Lung microvascular endothelial cell (primary cell): ENCODE measurements around the gene CRY1. TPM values are rescaled to one million over a fixed set of nuclear protein-coding genes. Genes with fewer than 3 reads are reported as not detected.
A peak's percentile ranks its signal among the peaks of the same experiment; 100 is the strongest.
"Not testable (repeated sequence)": the region's sequence is repeated elsewhere in the genome, so short reads cannot be mapped to it uniquely, and the experiment has no call there.

ENCODE experiments used
- DNase-seq, 2 donors: peaks; one replicate each; pipeline versions ENCODE4 v3.0.0 to v3.0.0-alpha.2; 2010; ENCODE audit warnings: low read depth in 2 of 2
- total RNA-seq: library from RNA; depleted of rRNA; stranded (reverse); fragments of >200 nt; gene quantifications from 2 replicates; pipeline ENCODE4 v1.2.1, GENCODE V29; 2014

Gene CRY1
- total RNA-seq, 1 donor from 2014 or later, result 15.7 TPM

DNA sequence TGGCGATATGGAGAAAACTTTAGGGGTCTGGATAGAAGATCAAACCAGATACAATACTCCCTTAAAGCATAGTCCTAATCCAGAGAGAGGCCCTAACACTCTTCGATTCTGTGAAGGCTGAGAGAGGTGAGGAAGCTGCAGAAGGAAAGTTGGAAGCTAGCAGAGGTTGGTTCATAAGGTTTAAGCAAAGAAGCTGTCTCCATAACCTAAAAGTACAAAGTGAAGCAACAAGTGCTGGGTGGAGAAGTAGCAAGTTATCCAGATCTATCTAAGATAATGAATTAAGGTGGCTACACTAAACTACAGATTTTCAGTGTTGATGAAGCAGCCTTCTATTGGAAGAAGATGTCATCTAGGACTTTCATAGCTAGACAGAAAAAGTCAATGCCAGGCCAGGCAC is 81.8 kb downstream of the CRY1 start:
- DNase-seq, result no peak

DNA sequence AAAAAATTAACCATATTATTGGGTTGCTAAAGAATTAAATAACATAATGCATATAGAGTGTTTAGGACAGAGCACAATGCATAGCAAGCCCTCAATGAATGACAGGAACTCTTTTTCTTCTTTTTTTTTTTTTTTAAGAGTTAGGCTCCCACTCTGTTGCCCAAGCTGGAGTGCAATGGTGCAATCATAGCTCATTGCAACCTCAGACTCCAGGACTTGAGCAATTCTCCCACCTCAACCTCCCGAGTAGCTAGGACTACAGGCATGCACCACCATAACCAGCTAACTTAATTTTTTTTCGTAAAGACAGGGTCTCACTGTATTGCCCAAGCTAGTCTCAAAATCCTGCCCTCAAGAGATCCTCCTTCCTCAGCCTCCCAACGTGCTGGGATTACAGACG is 85.9 kb downstream of the CRY1 start:
- DNase-seq, result no peak

GRCh38 chr12:107002665-107003064 is 90.7 kb downstream of the CRY1 start:
- not testable (repeated sequence) for DNase-seq

DNA sequence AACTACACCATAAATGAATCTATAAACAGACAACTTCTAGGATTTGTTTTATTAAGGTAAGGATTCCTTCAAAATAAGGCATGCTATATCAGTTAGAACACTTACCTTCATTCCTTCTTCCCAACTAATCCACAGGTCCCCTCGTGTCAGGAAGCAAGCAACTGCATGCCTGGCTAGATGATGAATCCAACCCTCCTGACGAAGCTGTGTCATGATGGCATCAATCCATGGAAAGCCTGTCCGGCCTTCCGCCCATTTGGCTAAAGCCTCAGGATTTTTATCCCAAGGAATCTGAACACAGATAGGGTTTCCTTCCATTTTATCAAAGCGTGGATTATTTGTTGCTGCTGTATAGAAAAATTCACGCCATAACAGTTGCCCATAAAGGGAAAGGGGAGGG is 93.9 kb downstream of the CRY1 start:
- DNase-seq, result no peak

DNA sequence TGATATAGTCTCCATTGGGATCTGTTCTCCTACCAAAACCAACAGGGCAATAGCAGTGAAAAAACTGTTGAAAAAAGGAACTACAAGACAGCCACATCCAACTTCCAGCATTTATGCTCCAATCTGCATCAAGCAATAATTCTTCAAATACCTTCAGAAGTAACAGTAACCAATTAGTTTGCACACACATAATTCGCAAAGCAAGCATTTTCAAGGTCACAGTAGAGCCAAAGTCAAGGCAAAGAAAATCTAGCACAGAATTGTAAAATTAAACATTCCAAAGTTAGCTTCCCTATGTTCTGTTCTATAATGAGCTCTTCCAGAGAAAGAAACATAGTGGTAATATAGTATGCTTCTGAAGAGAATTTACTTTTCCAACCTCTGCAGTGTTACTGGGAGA is 95.4 kb downstream of the CRY1 start:
- DNase-seq, result no peak

DNA sequence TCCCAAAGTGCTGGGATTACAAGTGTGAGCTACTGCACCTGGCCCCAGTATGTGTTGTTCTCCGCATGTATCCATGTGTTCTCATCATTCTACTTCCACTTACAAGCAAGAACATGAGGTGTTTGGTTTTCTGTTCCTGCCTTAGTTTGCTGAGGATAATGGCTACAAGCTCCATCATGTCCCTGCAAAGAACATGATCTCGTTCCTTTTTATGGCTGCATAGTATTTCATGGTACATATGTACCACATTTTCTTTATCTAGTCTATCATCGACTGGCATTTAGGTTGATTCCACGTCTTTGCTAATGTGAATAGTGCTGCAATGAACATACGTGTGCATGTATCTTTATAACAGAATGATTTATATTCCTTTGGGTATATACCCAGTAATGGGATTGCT is 97.2 kb downstream of the CRY1 start:
- DNase-seq, result not testable (repeated sequence)

- DNase-seq, result no peak
These were observed 98.6 kb downstream of the CRY1 start for GRCh38 chr12:106994579-106995220.

GRCh38 chr12:106987846-106988245 is 105.5 kb downstream of the CRY1 start:
- DNase-seq, result no peak

- peak; percentile 95 to 98 for DNase-seq
These were observed 106.5 kb downstream of the CRY1 start, which contains the start of gene MTERF2 for GRCh38 chr12:106986625-106987389. TSS of gene MTERF2 (minus strand) at chr12:106987146. CDS start at chr12:106978714, 8,432 bp downstream.

GRCh38 chr12:106986135-106986534 is 107.2 kb downstream of the CRY1 start:
- DNase-seq, result no peak

DNA sequence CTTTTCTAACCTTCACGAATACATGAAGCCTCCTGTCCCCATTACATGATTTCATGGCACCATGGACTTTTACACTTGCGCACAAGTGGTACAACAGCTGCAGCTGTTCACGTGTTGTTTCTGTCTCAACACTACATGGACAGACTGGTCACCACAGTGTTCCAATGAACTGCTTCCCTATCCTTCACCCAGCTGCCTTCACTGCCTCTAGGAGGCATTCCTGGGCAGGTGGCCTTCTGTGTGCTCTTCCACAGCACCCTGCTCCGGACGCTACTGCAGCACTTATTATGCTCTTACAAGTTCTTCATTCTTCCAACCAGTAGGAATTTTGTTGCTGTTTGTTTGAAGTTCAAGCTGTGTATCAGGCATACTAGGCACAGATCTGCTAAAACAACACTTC is 107.9 kb downstream of the CRY1 start:
- DNase-seq, result no peak

- DNase-seq, result no peak
These were observed 108.7 kb downstream of the CRY1 start for GRCh38 chr12:106984588-106985137.

- no peak for DNase-seq
These were observed 111.1 kb downstream of the CRY1 start for GRCh38 chr12:106982229-106982628.

DNA sequence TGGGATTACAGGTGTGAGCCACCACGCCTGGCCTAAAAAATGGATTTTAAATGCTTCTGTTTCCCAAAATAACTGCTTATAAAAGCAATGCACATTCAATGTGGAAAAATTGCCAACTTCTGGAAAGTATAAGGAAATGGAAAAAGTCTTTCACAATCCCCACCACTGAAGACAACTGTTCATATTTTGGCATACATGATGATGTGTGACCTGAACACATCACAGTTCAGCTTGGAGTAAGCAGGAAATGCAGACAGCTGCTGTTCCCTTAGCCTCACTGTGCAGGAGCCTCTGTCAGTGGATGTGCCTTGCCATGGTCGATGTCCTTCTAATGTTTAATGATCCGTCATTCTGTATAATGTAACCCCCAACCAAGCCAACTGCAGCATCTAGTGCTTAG is 111.6 kb downstream of the CRY1 start:
- DNase-seq, result peak; percentile 35 to 70

DNA sequence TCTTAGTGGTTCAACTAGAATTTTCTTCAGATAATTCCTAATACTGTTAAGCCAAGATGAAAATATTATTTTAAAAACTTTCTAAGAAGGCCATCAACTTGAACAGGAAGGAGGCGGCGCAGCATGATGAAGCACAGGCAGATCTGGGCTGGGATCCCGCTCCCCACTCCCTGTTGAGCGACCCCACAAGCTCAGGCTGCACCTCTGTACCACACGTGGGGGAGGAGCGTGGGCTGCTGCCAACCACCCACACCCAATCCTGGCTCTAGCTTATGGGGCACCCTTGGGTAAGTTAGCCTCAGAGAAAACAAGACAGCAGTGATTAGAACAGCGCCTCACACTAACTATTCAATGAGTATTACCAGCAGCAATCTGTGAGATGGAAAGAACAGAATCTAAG is 112.4 kb downstream of the CRY1 start:
- no peak for DNase-seq

GRCh38 chr12:106978035-106978800 is 115.1 kb downstream of the CRY1 start:
- peak; percentile 64 to 67 for DNase-seq

GRCh38 chr12:106976668-106977067 is 116.7 kb downstream of the CRY1 start:
- no peak for DNase-seq

- peak; percentile 51 to 83 for DNase-seq
These were observed 117.2 kb downstream of the CRY1 start for GRCh38 chr12:106975993-106976658.

DNA sequence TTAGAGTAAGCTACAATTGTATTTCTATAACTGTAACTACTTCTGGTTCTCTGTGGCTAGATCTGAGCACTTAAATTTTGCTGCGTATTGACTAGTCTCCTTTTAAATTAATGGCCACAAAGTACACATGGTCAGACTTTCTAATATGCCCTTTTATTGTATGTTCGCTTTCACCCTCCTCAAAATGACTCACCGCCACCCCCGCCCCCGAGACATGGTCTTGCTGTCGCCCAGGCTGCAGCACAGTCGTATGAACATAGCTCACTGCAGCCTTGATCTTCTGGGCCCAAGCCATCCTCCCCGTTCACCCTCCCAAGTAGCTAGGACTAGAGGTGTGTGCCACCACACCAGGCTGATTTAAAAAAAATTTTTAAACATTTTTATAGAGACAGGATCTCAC is 118.3 kb downstream of the CRY1 start:
- no peak for DNase-seq

DNA sequence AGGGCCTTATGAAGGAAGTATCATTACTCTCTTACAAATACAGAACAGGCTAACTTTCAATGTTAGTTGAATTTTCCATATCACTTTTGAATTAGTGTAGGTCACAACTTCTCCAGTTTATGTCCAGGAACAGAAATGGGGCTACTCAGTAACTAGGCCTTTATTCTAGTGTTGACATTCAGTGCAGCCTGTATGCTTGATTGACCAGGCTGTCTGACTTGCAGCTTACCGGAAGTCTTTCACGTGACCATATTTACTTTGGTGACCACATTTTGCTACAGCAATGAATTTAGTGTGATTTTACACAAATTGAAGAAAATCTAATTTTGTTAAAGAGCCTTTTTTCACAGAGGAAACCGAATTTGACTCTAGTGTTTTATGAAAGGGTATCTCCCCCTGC is 118.8 kb downstream of the CRY1 start:
- no peak for DNase-seq

DNA sequence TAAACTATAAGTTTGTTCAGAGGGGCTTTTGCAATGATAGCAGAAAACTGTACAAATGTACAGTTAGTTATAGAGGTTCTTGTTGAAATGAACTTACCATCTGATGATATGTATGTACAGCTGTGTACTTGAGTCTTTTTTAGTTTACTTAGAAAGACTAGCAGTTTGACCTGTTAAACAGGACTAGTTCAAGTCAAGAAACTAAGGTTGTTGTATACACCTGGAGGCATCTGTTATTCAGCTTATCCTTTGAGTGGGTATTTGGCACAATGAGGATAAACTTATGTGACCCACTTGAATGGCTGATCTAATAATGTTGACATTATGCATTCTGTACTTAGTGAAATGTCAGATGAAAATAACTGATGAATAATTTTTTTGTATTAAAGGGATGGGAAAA is 119.8 kb downstream of the CRY1 start:
- no peak for DNase-seq
